Measurements from ENCODE around the gene KCNJ10. TPM values are rescaled to one million over a fixed set of nuclear protein-coding genes. Genes with fewer than 3 reads are reported as not detected.

KCNJ10 gene
- total RNA-seq, 1 donor from 2014 or later: not detected

DNA sequence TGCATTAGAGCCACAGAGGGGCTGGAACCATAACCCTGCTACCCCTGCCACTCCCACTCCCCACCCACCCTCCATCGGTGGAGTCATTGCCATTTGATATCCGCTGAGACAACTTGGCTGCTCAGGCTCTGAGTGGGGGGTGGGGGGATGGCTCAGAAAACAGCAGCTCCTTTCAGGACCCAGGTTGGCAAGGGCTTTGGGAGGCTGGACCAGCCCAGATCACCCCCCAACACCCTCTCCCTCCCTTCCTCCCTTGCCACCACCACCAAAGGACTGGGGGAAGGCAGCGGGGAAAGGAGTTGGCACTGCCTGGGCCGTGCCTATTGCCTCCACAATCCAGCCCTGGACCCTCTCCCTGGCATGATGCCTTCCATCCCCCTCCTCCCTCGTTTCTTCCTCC is 1.7 kb downstream of the KCNJ10 start:
- H3K36me3 ChIP-seq: no peaks in the 10 kb centered on the region
- no peaks in the 10 kb centered on the region for H3K27me3 ChIP-seq
- no peak for DNase-seq (ENCODE audit: low spot score in 2 of 2)
- peaks cover 0 to 7% of the 10 kb centered on the region in 2 donors for H3K4me1 ChIP-seq
- TF ChIP-seq, protein P1, sequence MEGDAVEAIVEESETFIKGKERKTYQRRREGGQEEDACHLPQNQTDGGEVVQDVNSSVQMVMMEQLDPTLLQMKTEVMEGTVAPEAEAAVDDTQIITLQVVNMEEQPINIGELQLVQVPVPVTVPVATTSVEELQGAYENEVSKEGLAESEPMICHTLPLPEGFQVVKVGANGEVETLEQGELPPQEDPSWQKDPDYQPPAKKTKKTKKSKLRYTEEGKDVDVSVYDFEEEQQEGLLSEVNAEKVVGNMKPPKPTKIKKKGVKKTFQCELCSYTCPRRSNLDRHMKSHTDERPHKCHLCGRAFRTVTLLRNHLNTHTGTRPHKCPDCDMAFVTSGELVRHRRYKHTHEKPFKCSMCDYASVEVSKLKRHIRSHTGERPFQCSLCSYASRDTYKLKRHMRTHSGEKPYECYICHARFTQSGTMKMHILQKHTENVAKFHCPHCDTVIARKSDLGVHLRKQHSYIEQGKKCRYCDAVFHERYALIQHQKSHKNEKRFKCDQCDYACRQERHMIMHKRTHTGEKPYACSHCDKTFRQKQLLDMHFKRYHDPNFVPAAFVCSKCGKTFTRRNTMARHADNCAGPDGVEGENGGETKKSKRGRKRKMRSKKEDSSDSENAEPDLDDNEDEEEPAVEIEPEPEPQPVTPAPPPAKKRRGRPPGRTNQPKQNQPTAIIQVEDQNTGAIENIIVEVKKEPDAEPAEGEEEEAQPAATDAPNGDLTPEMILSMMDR (IDR thresholded peaks at IDR 0.05): no peak
- no peak overlapping the region for H3K27ac ChIP-seq
- no peak overlapping the region for H3K4me3 ChIP-seq
- intact Hi-C loops (cut with DNase I): no loop called here
- H3K9me3 ChIP-seq: no peaks in the 10 kb centered on the region

DNA sequence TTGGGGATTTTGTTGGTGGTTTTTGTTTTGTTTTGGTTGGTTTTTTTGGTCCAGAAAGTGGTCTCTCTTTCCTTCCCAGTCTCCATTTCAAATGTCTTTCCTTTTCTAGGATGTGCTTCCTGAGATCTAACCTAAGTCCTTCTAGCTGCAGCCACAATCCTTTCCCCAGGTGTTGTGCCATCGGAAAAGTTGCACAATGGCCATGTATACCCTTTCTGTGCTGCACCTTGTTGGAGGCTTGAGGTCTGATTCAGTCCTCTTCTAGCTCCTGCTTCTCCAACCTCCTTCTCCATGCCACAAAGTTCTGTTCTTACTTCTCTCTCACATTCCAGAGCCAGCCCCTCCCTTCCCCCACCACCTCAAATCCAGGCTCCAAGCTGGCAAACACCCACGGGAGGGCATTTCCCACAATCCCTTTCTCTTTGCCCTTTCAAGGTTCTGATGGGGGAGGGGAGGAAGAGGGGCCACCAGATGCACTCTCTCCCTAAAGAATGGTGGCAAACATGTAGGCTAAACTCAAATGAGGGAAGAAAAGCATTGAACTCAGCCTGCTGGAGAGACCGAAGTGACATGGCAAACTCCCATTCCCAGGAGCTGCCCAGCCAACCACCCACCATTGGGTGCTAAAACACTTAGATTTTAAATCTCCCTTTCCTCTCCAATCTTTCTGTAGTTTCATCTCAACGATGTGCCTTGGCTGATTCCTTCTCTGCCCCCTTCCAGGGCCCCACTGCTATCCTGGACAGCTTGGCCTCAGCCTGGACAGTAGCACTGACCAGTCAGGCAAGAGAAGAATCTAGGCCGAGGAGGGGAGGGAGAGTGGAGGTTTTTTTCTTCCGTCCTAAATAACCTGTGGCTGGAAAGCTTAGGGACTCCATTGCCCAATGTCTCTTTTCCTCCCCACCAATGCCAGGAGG is 2.9 kb downstream of the KCNJ10 start:
- intact Hi-C loops (cut with DNase I): no loop called here
- H3K4me1 ChIP-seq: peaks cover 0 to 7% of the 10 kb centered on the region in 2 donors

DNA sequence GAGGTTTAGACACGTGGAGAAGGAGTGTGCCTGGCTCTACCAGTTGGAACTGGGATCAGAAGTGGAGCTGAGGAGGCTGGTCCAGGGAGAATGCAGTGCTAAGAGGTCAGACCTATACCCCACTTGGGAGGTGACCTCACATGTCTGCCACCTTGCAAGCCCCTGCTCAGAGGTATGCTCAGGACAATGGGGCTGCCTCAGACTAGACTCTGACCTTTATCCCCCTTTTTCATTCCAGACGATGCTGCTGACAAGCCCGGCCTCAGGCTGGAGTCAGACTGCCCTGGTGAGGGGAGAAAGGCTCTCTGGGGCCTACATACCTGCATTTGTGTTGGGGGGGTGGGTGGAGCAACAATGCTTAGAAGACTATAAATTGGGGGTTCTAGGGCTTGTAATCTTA is 5.2 kb downstream of the KCNJ10 start:
- no peak overlapping the region for H3K4me3 ChIP-seq
- intact Hi-C loops (cut with DNase I): no loop called here
- no peak overlapping the region for H3K27ac ChIP-seq
- TF ChIP-seq, protein P1 (IDR thresholded peaks at IDR 0.05): no peak
- no peaks in the 10 kb centered on the region for H3K27me3 ChIP-seq
- peaks cover 0 to under 1% of the 10 kb centered on the region in 2 donors for H3K4me1 ChIP-seq
- no peak for DNase-seq (ENCODE audit: low spot score in 2 of 2)
- no peaks in the 10 kb centered on the region for H3K9me3 ChIP-seq
- no peaks in the 10 kb centered on the region for H3K36me3 ChIP-seq

More for the DNA sequence above, 2.9 kb downstream of the KCNJ10 start:
- H3K27me3 ChIP-seq: no peaks in the 10 kb centered on the region
- no peaks in the 10 kb centered on the region for H3K9me3 ChIP-seq
- H3K4me3 ChIP-seq: no peak overlapping the region
- TF ChIP-seq, protein P1 (IDR thresholded peaks at IDR 0.05): no peak
- no peak overlapping the region for H3K27ac ChIP-seq
- no peaks in the 10 kb centered on the region for H3K36me3 ChIP-seq
- DNase-seq (ENCODE audit: low spot score in 2 of 2): no peak

DNA sequence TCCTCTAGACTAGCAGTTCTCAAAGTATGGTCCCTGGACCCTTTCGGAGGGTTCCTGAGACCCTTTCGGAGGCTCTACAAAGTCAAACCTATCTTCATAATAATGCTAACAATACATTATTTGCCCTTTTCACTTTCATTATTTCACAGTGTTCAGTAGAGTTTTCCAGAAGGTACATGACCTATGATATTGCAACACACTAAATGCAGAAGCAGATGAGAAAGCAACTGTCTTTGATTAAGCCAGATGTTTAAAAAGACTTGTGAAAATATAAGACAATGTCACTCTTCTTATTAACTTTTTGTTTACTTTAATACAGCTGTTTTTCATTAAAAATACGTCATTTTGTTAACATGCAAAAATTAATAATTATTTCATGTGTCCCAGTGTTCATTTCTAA is 5.8 kb downstream of the KCNJ10 start:
- Histone ChIP-seq H3K9me3 (no peaks in the 10 kb centered on the region), H3K27ac (no peak overlapping the region), H3K4me1 (no peaks in the 10 kb centered on the region), H3K4me3 (no peak overlapping the region), H3K36me3 (no peaks in the 10 kb centered on the region), H3K27me3 (no peaks in the 10 kb centered on the region)
- no peak for DNase-seq (ENCODE audit: low spot score in 2 of 2)
- intact Hi-C loops (cut with DNase I): no loop called here
- TF ChIP-seq, protein P1 (IDR thresholded peaks at IDR 0.05): no peak

DNA sequence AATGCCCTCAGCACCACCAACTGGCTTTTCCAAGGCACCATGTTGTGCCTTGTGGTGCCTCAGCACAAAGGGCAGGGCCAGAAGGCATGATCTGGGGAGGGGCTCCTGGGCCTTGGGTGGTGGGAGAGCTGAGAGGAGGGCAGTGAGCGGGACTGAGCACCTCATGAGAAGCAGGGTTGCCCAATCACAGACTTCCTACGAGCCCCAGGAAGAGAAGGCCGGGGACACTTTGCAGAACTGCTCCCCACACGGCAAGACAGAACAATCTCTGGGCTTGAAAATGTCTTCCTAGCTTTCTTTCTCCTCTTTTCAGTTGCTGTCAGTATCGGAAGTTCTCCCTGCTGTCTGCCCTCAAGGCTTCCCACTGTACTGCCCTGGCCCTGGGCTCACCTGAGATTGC is 6.8 kb downstream of the KCNJ10 start:
- no peaks in the 10 kb centered on the region for H3K4me1 ChIP-seq
- TF ChIP-seq, protein P1 (IDR thresholded peaks at IDR 0.05): no peak
- H3K27ac ChIP-seq: no peak overlapping the region
- no peaks in the 10 kb centered on the region for H3K27me3 ChIP-seq
- no peaks in the 10 kb centered on the region for H3K36me3 ChIP-seq
- DNase-seq (ENCODE audit: low spot score in 2 of 2): no peak
- H3K4me3 ChIP-seq: no peak overlapping the region
- H3K9me3 ChIP-seq: no peaks in the 10 kb centered on the region
- intact Hi-C loops (cut with DNase I): no loop called here

All from ascending aorta (tissue), 2 donors.